GM10248 (cell line): Measurements from ENCODE around the gene WIPF3.

Experiments used
- CTCF ChIA-PET: fragments of 300-600 bp; sonication (Branson Sonifier 250); formaldehyde crosslinking; extraction: SDS; loops from one replicate; lab custom pipeline; 2021; ENCODE audit warnings: antibody characterized with exemption; lab: Yijun Ruan, JAX
- POLR2A ChIA-PET: fragments of 350-650 bp; sonication (Branson Sonifier 250); formaldehyde crosslinking; extraction: SDS; loops from one replicate; lab custom pipeline; 2020; ENCODE audit warnings: antibody characterized with exemption; lab: Yijun Ruan, JAX
- DNase-seq: peaks from one replicate; pipeline ENCODE4 v3.0.0; 2012; ENCODE audit errors: extremely low spot score
- CTCF ChIP-seq: IDR thresholded peaks from 2 replicates; pipeline ENCODE4 v1.5.1; 2012; ENCODE audit warnings: mild to moderate bottlenecking, low read depth; ENCODE audit errors: extremely low read depth, missing control alignments, control extremely low read depth

Gene WIPF3

GRCh38 chr7:29879609-29880008 lies 73.3 kb downstream of the WIPF3 start:
- ChIA-PET CTCF (interaction anchor here (1.0 to 2.5 kb wide), 4 partner anchors 182 to 685 kb away, joined by 3 to 14 read pairs (median 5); no protein-coding TSS in a partner anchor), POLR2A (no interaction called here)
- TF ChIP-seq CTCF, result no peak
- DNase-seq, result no peak

GRCh38 chr7:29881724-29882123 lies 75.4 kb downstream of the WIPF3 start:
- DNase-seq, result no peak
- CTCF ChIA-PET, result no interaction called here
- no peak for TF ChIP-seq CTCF
- POLR2A ChIA-PET, result no interaction called here

GRCh38 chr7:29882481-29882880 lies 76.2 kb downstream of the WIPF3 start:
- POLR2A ChIA-PET, result no interaction called here
- no peak for TF ChIP-seq CTCF
- no peak for DNase-seq
- CTCF ChIA-PET, result no interaction called here

GRCh38 chr7:29883462-29884398 lies 77.4 kb downstream of the WIPF3 start:
- CTCF ChIA-PET, result no interaction called here
- POLR2A ChIA-PET, result no interaction called here
- no peak for TF ChIP-seq CTCF
- DNase-seq, result no peak

- ChIA-PET CTCF (interaction anchor here (1.8 kb wide), 1 partner anchor 177 kb away, joined by 4 read pairs; no protein-coding TSS in a partner anchor), POLR2A (no interaction called here)
- no peak for DNase-seq
- no peak for TF ChIP-seq CTCF
These were observed 78.3 kb downstream of the WIPF3 start for GRCh38 chr7:29884399-29885272.

- ChIA-PET POLR2A (no interaction called here), CTCF (interaction anchor here (1.8 kb wide), 1 partner anchor 176 kb away, joined by 4 read pairs; no protein-coding TSS in a partner anchor)
- DNase-seq, result no peak
- no peak for TF ChIP-seq CTCF
These were observed 79.3 kb downstream of the WIPF3 start for GRCh38 chr7:29885626-29886025.
